Osteoblast (primary cell): ENCODE results near the gene MECP2. TPM values are rescaled to one million over a fixed set of nuclear protein-coding genes. Genes with fewer than 3 reads are reported as not detected.
A peak's percentile ranks its signal among the peaks of the same experiment; 100 is the strongest.

Source experiments
- DNase-seq: peaks from one replicate; pipeline ENCODE4 v3.0.0; 2011; ENCODE audit warnings: low spot score, mixed read lengths; ENCODE audit not compliant: insufficient read length; ENCODE audit errors: missing footprints
- H2AFZ ChIP-seq: 2 replicates; pipeline ENCODE4 v1.6.0; 2011; ENCODE audit warnings: mild to moderate bottlenecking, low read length
- H3K27ac ChIP-seq: 2 replicates; pipeline ENCODE4 v1.5.1; 2011; ENCODE audit warnings: mild to moderate bottlenecking, low read depth, low read length, moderate library complexity
- H3K27me3 ChIP-seq: 2 replicates; pipeline ENCODE4 v1.6.0; 2012; ENCODE audit warnings: mild to moderate bottlenecking, control low read depth, inconsistent platforms, low read length, moderate library complexity; ENCODE audit not compliant: insufficient read depth
- H3K36me3 ChIP-seq: 2 replicates; pipeline ENCODE4 v1.5.1; 2011; ENCODE audit warnings: mild to moderate bottlenecking, low read length, control low read depth, moderate library complexity; ENCODE audit not compliant: insufficient read depth
- H3K4me1 ChIP-seq: 2 replicates; pipeline ENCODE4 v1.5.1; 2011; ENCODE audit warnings: mild to moderate bottlenecking, low read length, control low read depth, moderate library complexity; ENCODE audit not compliant: insufficient read depth
- H3K4me2 ChIP-seq: 2 replicates; pipeline ENCODE4 v1.6.0; 2011; ENCODE audit warnings: mild to moderate bottlenecking, low read length; ENCODE audit not compliant: insufficient read depth
- H3K4me3 ChIP-seq: fragments of 200-600 bp; sonication (generic); 3 replicates; pipeline ENCODE4 v1.5.1; 2012; ENCODE audit warnings: mild to moderate bottlenecking, low read length, inconsistent platforms; ENCODE audit not compliant: insufficient read depth
- H3K79me2 ChIP-seq: 2 replicates; pipeline ENCODE4 v1.6.0; 2012; ENCODE audit warnings: mild to moderate bottlenecking, low read length, control low read depth, inconsistent platforms; ENCODE audit not compliant: insufficient read depth
- H3K9me3 ChIP-seq: 2 replicates; pipeline ENCODE4 v1.5.1; 2011; ENCODE audit warnings: low read depth, low read length, control low read depth
- H4K20me1 ChIP-seq: 2 replicates; pipeline ENCODE4 v1.6.0; 2012; ENCODE audit warnings: mild to moderate bottlenecking, low read length, control low read depth; ENCODE audit not compliant: insufficient read depth
- total RNA-seq: library from RNA; depleted of rRNA; stranded (reverse); fragments of >200 nt; gene quantifications from 2 replicates; pipeline ENCODE4 v1.2.3, GENCODE V29; 2012
- TF ChIP-seq, protein P1 (sequence below): IDR thresholded peaks from 2 replicates; pipeline ENCODE4 v1.5.1; 2011; ENCODE audit warnings: mild to moderate bottlenecking, low read depth, low read length, moderate library complexity; ENCODE audit errors: extremely low read depth

The MECP2 gene
- total RNA-seq, 1 donor, result 31.1 TPM

DNA sequence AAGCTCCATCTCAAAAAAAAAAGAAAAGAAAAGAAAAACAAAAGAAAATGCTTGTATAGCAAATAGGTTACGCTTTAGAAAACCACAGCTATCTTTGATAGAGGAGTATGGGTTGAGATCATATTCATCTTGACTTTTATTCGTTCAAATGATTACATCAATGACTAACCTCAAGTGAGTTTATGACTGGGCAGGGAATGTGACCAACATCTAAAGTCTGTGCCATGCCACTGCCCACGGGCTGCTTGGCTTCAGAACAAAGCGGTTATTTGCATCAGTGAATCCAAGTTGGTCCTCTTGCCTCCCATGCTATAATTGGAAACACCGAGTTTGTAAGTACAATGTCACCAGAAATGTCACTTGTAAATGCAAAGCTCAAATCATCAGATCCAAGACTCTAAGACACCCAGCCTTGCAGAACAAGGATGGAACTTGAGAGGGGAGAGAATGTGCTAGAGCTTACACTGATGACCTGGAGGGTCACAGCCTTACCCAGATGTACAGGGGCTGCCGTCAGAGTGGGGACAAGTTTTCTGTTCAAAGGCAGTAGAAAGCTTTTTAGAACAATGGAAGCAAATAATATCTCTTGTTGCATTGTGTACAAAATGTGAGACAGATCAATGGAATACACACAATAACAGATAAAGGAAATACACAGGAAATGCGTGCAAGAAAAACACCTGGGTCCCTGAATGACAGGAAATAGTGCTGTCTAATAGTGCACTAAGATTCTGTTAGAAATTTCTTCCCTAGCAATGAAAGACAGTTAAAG, 38.1 kb upstream of the MECP2 start:
- H3K9me3 ChIP-seq, result no peaks in the 10 kb centered on the region
- no peaks in the 10 kb centered on the region for H3K36me3 ChIP-seq
- no peaks in the 10 kb centered on the region for H3K79me2 ChIP-seq
- H3K4me2 ChIP-seq, result no peak overlapping the region
- DNase-seq, result peak; percentile 68
- H2AFZ ChIP-seq, result no peak overlapping the region
- peaks cover 2% of the 10 kb centered on the region for H4K20me1 ChIP-seq
- H3K4me3 ChIP-seq, result no peak overlapping the region
- peaks cover 19% of the 10 kb centered on the region for H3K27me3 ChIP-seq
- no peak overlapping the region for H3K27ac ChIP-seq
- no peaks in the 10 kb centered on the region for H3K4me1 ChIP-seq
- TF ChIP-seq, protein P1, sequence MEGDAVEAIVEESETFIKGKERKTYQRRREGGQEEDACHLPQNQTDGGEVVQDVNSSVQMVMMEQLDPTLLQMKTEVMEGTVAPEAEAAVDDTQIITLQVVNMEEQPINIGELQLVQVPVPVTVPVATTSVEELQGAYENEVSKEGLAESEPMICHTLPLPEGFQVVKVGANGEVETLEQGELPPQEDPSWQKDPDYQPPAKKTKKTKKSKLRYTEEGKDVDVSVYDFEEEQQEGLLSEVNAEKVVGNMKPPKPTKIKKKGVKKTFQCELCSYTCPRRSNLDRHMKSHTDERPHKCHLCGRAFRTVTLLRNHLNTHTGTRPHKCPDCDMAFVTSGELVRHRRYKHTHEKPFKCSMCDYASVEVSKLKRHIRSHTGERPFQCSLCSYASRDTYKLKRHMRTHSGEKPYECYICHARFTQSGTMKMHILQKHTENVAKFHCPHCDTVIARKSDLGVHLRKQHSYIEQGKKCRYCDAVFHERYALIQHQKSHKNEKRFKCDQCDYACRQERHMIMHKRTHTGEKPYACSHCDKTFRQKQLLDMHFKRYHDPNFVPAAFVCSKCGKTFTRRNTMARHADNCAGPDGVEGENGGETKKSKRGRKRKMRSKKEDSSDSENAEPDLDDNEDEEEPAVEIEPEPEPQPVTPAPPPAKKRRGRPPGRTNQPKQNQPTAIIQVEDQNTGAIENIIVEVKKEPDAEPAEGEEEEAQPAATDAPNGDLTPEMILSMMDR, result no peak

DNA sequence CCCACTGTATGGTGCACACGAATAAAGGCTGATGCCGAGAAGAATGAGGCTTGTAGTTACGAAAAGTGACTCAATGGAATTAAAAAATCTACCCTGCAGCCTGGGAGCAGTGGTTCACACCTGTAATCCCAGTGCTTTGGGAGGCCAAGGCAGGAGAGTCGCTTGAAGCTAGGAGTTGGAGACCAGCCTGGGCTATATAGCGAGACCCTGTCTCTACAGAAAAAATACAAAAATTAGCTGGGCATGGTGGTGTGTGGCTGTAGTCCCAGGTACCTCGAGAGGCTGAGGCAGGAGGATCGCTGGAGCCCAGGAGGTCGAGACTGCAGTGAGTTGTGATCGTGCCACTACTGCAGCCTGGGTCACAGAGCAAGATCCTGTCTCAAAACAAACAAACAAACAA, 34.8 kb upstream of the MECP2 start:
- no peak overlapping the region for H3K27ac ChIP-seq
- H2AFZ ChIP-seq, result no peak overlapping the region
- no peaks in the 10 kb centered on the region for H3K9me3 ChIP-seq
- no peaks in the 10 kb centered on the region for H3K4me1 ChIP-seq
- H3K36me3 ChIP-seq, result no peaks in the 10 kb centered on the region
- H3K4me2 ChIP-seq, result no peak overlapping the region
- peaks cover 14% of the 10 kb centered on the region for H3K27me3 ChIP-seq
- no peak overlapping the region for H3K4me3 ChIP-seq
- no peaks in the 10 kb centered on the region for H3K79me2 ChIP-seq
- DNase-seq, result no peak
- H4K20me1 ChIP-seq, result peaks cover 2% of the 10 kb centered on the region
- TF ChIP-seq, protein P1, result no peak

DNA sequence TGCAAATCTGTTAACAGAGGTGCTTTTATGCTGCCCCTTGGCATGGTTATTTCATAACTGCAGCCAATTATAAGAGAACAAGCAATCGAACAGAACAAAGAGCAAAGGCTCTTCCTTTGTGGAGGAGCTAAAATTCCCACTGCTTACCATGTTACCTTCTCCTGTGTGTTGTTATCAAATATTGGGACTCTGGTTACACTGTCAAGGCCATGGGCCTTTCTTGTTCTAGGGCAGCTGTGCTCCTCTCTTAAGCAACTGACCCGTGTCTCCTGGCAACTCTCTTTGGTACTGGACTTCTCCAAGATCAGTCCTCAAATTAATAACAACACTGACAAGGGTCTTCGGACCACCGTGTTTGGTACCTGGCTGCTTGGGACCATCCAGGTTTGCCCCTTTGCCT, 34.4 kb upstream of the MECP2 start:
- Histone ChIP-seq H3K27me3 (peaks cover 14% of the 10 kb centered on the region), H3K79me2 (no peaks in the 10 kb centered on the region), H3K4me3 (no peak overlapping the region), H3K4me1 (no peaks in the 10 kb centered on the region), H3K36me3 (no peaks in the 10 kb centered on the region), H3K27ac (no peak overlapping the region), H4K20me1 (peaks cover 2% of the 10 kb centered on the region), H3K4me2 (no peak overlapping the region), H3K9me3 (no peaks in the 10 kb centered on the region), H2AFZ (no peak overlapping the region)
- TF ChIP-seq, protein P1, result no peak
- DNase-seq, result no peak

GRCh38 chrX:154126101-154126500, 28.6 kb upstream of the MECP2 start:
- Histone ChIP-seq H3K27ac (no peak overlapping the region), H4K20me1 (no peaks in the 10 kb centered on the region), H3K4me3 (no peak overlapping the region), H3K4me1 (no peaks in the 10 kb centered on the region), H2AFZ (no peak overlapping the region), H3K79me2 (no peaks in the 10 kb centered on the region), H3K9me3 (no peaks in the 10 kb centered on the region), H3K4me2 (no peak overlapping the region), H3K36me3 (no peaks in the 10 kb centered on the region), H3K27me3 (no peaks in the 10 kb centered on the region)
- TF ChIP-seq, protein P1, result no peak
- DNase-seq, result no peak
